Hippocampal formation (tissue), 2 donors: Measurements from ENCODE around the gene NUAK1.

ENCODE experiments used
- DNase-seq, 2 donors: peaks; one replicate each; lab custom pipeline; 2025; lab: John Stamatoyannopoulos, UW

Gene NUAK1

DNA sequence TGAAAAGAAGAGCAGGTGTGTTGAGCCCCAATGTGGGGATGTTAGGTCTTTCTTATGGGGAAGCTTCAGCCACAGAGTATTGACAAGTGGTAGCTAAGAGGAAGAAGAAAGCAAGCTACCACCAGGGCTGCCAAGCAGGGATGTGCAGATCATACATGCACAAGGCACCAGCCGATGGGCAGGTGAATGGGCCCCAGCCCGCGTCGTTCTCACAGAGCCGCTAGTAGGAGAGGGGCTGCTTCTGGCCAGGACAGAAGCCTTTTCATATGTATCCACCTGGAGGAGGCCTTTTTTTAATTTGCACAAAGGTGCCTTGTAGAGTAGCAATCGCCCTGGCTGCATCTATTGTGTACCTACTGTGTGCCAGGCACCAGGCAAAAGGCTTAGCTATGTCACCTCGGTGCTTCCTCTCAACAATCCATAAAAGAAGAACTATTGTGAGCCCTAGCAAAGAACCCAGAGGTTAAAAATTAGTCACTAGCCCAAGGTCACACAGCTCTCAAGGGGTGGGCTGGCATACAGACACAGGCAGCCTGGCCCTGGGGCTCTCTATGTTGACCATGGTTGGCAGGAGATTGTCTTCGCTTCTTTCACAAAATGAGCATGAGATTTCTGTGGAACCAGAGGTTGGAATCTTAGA, 8.2 kb downstream of the NUAK1 start:
- DNase-seq = no peak

DNA sequence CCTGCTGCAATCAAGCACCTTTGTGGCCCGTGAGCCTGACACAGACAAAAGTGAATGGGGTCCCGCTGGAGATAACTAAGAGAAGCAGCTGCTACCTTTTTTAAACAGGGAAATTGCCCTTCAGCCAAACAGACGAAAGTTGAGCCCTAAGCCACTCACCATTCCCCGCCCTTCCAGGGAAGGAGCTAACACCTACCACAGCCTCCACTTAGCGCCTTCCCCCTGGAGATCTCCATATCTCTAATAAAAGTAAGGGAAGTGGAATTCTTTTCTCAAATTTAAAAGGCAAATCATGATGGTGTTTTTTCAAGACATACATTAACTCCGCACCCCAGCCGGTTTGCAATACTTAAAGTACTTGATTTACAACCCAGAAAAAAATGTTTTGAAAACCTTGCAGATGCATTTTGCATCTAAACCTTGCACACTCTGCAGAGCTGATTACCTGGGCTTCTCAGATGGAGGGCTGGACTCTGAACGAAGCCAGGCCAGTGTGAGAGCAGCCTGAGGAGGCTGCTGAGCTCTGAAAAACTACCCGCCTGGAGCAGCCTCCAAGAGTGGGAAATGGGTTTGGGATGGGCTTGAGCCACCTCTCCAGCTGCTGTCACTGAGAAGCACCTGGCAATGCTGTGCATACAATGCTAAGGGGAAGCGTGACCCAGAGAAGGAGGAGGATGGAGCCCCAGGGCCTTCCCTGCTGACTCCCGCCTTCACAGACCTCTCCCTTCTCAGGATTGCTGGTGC, 10.0 kb downstream of the NUAK1 start:
- no peak for DNase-seq

DNA sequence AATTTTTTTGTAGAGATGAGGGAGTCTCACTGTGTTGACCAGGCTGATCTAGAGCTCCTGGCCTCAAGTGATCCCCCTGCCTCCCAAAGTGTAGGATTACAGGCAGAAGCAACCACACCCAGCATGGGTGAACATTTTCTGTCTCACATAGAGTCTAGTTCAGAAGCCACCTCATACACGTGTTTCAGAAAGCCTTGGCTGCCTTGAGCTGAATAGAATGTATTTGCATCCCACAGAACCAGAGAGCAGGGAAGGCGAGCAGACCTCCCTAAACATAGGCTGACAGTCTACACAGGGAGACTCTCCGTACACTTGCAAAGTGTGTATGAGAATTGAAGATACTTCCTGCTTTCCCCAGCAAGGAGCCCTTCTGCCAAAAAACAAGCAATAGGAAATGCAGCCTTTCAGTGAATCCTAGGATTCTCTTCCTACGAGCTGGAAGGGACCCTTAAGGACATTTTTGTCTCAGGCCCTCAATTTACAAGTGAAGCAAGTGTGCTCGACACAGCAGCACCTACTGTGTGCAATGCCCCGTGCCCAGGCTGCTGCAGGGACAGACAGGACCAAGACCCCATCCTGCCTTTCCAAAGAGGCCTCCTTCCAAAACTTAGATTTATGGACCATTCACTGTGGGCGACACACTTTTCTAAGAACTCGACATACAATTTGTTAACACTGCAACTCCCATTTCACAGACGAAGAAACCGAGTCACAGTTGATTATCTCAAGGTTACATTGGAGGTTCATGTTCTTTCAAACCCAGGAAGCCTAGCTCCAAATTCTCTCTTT, 11.2 kb downstream of the NUAK1 start:
- DNase-seq = no peak

DNA sequence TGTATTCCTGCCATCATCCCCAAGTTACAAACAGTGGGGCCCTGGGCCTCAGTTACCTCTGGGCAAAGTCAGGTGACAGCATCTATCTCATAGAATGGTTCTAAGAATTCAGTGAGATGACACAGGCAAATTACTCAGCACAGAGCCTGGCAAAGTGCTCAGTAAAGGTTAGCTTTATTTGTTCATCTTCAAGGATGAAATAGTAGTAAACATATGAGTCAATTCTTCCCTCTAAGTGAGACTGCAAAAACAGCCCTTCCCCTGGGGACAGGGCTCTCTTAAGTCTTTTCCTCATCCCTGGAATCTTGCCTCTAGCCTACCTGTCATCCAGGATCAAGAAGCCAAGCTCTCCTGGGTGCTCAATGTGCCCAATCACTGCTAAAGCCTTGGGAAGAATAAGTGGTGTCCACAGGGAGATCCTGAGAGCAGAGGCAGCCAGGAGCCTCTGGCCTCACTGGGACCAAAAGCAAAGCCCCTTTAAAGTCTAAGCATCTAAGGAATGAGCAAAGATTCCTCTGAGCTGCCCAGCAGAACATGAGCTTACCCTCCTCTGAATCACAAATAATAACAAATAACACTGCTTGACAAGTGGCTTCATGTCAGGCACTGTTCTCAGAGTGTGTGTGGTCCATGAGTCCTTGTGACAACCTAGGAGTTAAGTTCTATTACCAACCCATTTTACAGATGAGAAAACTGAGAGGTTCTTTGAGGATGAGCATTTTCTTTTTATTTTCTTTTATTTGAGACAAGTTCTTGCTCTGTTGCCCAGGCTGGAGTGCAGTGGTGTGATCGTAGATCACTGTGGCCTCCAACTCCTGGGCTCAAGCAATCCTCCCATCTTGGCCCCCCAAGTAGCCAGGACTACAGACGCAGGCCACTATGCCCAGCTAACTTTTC, 12.1 kb downstream of the NUAK1 start:
- no peak for DNase-seq

DNA sequence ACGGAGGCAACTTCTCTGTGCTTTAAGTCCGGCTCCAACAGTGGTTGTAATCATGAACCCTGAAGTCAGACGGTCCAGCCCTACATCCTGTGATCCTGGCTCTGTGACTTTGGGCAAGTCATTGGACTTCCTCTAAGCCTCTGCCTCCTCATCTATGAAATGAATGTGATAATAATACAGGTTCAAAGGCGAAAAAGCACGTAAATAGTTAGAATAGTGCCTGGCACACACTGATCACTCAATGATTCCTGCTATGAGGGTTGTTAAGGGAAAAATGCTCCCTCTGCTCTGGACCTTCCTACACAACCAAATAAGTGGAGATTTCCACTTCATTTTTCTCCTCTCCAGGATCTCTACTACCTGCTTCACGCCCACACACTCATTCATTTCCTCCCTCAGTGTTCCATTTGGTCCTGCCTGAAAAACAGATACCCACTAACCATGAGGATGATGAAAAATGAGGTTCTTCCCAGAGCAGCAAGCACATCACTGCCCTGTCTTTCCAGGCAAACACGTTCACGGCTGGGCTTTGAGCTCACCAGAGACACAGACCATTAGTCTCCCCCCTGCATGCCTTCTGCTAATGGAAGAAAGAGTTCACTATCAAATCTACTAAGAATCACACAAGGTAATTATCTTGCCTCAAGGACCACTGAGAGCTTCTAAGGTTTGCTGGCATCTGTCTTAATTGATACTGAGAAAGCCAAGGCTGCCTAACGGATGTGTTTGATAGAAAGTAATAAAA, 13.2 kb downstream of the NUAK1 start:
- DNase-seq = no peak

DNA sequence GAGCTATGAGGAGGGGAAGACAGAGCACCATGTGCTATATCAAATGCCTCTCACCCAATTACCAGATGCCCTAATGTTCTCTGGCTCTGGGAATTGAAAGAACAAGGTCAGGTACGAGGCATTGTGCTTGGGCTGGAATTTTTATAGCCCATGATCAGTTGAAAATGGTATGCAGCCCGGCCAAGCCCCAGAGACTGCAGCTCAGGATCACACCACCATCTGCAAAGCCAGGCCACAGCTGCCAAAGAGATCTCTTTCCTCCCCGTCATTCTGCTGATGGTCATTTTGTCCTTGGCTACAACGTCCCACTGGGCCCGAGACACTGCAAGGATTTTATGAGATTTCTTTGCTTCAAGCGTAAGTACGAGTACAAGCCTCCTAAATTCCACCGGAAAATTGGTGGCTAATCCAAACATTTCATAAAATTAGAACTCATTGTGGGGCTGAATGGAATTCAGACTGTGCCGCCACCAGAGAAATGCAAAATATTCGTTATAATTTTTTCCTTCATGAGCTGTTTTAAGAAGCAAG, 15.1 kb downstream of the NUAK1 start:
- DNase-seq = no peak

DNA sequence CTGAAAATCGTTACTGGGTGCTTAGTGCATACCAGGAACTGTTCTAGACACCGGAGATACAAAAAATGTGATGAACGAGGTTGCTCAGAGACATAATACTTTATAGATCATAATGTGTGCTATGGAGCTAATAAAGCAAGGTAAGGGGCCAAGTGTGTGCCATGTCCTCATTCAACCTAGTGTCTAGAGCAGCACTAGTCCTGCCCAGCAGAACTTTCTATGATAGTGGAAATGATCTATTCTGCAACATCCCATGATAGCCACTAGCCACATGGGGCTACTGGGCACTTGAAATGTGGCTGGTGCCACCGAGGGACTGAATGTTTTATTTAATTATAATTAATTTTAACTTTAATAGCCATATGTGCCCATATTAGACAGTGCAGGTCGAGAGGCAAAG, 15.6 kb downstream of the NUAK1 start:
- DNase-seq = no peak

DNA sequence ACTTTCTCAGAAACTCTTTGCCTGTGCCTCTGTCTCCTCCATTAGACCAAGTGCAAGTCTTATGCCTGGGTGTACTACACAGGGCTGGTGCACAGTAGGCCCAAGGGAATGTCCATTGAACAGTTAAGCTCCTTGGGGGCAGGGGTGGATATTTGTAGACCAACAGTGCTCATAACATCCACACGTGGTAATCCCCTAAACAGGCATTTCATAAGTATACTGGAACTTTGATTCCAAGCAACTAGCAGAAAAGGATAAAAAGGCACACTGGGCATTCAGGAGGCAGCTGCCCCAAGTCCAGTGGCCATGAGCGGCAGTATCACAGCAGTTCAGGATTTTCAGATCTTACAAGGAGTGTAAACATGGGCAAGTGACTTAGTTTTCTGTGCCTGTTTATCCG, 16.8 kb downstream of the NUAK1 start:
- DNase-seq = no peak

DNA sequence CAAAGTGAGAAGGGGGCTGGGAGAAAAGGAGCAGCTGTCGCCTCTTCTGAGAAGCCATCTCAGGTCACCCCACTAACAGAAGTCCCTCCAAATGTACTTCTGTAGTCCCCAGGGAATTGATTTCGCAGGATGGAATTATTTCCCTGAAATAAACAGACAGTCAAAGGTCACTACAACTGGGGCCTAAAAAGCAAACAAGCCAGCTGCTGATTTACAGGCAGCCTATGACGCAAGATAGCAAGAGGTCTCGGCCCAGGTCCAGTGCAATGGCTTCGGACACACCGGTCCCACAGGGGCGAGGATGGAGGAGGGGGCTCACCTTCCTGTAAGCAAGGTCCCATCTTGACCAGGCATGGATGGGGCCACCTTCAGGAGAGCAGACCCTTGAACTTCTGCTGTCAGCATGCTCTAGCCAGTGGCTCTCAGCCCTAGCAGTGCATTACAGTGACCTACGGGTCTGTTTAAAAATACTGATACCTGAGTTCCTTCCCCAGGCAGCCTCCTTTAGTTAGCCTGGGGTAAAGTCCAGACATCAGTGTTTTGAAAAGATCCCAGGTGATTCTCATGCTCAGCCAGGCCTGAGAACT, 18.1 kb downstream of the NUAK1 start:
- DNase-seq = no peak

DNA sequence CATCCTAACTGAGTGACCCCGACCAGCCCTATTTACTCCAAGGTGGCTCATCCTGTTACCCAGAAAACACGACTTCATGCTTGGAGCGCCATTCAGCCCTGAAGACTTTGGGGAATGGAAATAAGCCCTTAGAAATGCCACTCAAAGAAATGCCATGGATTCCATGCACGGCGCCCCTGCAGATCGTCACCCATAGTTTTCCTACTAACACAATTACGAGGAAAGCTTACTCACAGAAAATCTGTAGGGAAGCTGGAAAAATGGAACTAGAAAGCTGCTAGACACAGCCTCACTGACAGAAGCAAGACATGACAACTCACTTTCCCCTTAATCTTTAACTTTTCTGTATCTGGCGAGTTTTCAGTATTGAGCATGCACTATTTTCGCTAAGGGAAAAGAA, 19.5 kb downstream of the NUAK1 start:
- DNase-seq = no peak

DNA sequence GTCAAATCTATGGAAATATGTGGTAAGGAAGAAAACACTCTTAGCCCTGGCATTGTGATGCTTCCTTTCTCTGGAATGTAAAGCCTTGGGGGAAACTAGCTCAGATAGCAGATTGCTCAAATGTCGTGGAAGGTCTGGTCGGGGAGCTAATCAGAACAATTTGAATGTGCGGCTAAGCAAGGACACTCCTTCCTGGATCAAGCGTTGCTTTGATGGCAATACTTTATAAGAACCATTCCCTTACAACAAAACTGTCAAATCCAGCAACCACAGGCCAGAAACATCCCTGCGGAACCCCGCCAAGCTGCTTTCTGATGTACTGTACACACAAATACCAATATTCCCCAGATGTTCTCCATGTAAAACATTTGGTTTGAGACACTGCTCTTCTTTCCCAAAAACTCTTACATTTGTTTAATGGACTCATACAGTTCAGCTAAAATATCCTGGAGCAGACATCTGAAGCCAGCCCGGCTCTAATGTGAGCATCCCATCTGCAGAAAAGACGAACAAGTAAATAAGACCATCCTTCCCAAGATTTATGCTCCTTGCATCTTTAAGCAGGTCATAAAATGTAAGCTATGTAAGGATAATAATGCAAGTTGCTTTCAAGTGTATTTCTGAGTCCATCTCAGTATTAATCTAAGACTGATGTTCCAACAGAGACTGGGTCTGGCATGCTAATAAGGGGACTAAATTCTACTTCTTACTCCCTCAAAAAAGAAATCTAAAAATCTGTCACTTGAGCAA, 20.2 kb downstream of the NUAK1 start:
- no peak for DNase-seq

DNA sequence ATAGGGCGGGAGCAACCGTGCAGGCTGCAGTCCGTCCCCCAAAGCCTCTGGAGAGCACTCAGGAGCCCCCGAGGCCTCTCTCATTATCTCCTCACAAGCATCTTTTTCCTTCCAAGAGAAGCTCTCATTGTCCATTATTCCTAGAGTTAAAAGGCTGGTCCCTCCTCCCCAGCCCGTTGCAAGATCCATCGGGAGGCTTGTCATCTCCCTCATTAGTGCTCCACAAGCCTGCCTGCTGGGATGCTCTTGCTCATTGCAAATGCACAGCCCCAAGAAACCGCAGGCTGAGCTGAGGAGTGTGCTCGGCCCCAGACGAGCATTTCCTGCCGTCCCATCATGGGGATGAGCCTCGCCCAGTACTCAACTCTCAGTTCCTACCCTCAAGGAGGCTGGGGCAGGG, 23.3 kb downstream of the NUAK1 start:
- peak in 1 of 2 donors; percentile 30 for DNase-seq

DNA sequence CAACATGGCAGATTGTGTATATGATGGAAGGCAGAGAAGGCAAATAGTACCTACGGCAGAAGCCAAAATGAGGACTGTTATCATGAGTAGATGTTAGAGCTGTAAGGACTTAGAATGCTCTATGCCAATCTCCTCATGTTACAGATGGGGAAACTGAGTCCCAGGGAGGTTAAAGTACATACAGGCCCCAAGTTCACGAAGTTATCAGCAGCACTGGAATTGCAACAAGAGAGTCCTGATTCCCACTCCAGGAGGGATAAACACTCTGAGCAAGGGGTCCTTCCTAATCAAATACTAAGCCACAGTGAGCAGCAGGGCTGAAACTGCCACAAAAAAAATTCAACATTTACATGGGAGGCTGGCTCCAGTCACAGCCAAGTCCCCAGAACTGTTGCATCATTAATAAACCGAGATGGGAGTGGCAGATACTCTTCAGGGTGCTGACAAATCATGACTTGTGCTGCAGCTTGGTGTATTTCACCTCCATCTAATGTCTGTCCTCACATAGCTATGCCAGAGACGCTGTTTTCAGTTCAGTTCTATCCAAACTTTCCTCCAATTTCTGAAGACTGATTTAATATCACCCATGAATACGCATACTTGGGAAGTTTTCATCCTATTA, 24.2 kb downstream of the NUAK1 start:
- DNase-seq = no peak

DNA sequence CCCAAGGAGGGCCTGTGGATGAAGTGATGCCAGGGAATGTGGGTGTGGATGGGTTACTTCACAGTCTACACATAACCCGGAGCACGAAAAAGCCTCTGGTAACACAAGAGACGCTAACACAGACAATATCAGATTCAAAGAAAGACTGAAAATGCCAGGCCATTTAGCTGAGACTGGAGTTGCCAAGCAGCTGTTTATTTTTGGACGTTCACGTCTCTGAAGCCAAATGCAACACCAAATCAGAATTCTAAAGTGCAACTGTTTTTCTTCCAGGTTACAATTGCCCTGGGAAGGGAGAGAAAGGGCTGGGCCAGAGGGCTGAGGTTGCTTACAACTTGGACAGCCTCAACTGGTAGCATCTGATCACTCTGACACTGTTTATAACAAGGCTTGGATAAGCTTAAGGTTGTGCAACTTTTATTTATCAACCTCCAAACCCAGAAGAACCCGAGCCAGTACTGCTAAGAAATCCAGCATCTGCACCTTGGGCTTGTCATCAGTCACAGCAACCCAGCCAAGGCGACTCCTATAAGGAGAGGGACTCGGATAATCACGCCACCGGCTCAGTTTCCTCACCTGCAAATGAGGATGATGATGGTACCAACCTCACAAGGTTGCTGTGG, 24.8 kb downstream of the NUAK1 start:
- no peak for DNase-seq

DNA sequence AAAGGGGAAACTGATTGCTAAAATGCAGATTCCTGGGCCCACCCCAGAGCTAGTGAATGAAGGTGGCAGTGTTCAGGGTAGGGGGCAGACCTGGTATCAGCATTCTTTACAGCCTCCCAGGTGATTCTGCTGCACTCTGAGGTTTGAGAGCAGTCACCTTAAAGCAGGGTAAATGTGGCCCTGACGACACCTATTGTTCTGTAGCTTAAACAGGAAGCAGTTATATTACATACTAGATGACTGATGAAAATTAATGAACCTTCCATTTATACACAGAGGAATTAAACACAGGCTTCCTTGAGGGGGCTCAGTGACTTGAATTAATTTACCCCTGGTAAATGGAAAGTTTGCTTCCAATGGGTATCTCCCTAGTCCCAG, 25.3 kb downstream of the NUAK1 start:
- DNase-seq = no peak

DNA sequence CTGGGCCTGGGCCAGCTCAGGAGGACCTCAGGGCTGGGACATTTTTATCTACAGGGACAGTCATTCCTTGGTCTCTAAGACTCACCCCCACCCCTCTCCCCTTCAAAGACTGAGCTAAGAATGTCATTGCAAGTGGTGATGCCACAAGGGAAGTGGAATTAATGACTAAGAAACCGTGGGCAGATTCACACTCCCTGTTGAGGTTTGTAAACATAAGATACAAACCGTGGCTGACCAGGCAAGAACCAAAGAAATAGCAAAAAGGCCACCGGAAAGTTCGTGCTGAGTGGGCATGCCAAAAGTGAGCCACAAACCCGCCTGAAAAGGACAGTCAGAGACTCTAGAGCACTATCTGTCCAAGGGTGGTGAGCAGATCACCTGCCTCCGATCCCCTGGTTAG, 25.7 kb downstream of the NUAK1 start:
- DNase-seq = no peak

DNA sequence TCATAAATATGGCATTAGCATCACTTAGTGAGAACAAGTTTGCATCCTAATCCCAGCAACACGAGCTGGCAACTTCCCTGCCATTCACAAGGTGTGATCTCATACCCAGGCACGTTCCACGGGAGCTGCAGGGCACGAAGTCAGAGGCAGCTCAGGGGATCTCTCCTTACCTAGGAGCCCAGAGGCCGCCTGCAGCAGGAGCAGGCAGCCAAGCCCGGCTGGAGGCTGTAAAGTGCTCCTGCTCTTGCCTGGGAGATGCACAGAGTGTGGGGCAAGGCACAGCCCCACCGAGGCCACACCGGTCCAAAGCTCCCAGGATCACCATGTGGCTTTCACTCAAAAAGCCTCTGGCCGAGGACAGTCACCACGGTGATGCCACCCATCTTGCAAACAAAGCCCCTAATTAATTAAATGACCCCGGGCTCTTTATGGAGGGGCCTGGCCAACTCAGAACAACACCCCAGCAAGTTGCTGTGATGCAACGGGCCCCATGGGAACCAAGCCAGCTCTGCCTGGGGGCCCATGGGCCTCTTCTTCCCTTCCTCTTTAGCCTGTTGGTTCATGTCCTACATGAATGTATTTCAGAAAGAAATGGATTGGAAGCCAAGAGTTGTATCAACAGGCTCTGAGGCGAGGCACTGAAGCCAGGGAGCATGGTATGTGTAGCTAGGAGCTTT, 26.5 kb downstream of the NUAK1 start:
- no peak for DNase-seq

DNA sequence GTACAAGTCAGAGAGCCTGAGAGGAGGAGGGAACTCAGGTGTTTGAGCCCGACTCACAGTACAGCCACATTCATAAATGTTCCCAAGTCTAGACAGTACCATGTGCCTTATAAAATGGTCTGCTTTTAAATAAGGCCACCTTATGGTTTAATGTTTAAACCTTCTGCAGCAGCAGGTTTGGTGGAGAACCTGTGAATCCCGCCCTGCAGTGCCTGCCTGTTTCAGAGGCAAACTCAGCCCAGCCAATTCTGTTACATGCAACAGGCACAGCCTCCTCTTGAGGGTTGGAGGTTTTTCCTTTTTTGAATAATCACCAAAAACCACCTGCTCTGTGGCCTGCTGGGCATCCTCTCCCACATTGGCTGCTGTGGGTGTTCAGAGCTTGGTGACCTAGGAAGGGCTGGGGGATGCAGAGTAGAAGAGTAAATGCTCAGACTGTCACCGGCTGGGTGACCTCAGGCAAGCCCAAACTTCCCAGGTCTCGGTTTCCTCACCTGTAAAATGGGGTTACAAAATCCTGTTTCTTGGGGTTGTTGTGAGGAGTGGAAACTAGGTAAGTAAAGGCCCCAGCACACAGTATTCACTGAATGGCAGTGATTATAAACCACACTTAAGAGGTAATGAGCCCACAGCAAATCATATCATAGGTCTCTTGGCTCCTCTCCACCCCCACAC, 28.0 kb downstream of the NUAK1 start:
- DNase-seq = no peak
